ENCODE data around the gene EXOC6. TPM values are rescaled to one million over a fixed set of nuclear protein-coding genes. Genes with fewer than 3 reads are reported as not detected.

Gene EXOC6
- total and polyA plus RNA-seq, 10 of the 15 experiments (the other 5 are each of a cell fraction or from before 2014, with no cell fraction given), result 7.6 to 53.8 (median 13.3) TPM

DNA sequence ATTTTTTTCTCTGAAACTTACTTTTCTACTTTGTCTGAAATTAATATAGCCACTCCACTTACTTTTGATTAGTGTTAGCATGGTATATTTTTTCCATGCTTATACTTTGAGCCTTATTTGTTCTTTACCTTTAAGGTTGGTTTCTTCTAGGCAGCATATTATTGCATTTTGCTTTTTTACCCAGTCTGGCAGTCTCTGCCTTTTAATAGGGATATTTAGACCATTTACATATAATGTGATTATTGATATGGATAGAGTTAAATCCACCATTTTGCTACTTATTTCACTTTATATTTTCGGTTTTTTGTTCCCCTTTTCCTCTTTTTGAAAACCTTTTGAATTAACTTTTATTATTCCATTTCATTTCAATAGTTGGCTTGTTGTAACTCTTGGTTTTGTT lies 255.6 kb downstream of the EXOC6 start:
- DNase-seq (ENCODE audit: low read depth, low spot score), result no peak
- no peak for ATAC-seq
- H3K36me3 ChIP-seq (ENCODE audit: control insufficient read depth in 2 of 2, insufficient read depth in 2 of 2, low read length in 1 of 2), result no peaks in the 10 kb centered on the region
- H3K4me1 ChIP-seq (ENCODE audit: control insufficient read depth, insufficient read depth, low read length), result peaks cover 4% of the 10 kb centered on the region; the same call in 1 of the 2 replicates
- ChIA-PET SMC1A (ENCODE audit: uncharacterized antibody, unreplicated experiment) (no interaction called here), RAD21 (ENCODE audit: unreplicated experiment) (interaction anchor here (1.7 kb wide), 1 partner anchor 11 kb away, joined by 5 read pairs; no protein-coding TSS in a partner anchor), POLR2A (no interaction called here), CTCF (interaction anchor here (1.2 to 2.7 kb wide), 2 partner anchors 12 to 139 kb away, joined by 3 to 15 read pairs; no protein-coding TSS in a partner anchor)
- no TSS peak for BruUV-seq (replicated peaks)
- no peak overlapping the region for H3K27ac ChIP-seq (ENCODE audit: control insufficient read depth, insufficient read depth)
- no peaks in the 10 kb centered on the region for H3K79me2 ChIP-seq (ENCODE audit: control insufficient read depth, insufficient read depth, low read length)
- H4K20me1 ChIP-seq (ENCODE audit: control insufficient read depth, insufficient read depth), result no peaks in the 10 kb centered on the region
- no peak overlapping the region for H3K4me2 ChIP-seq (ENCODE audit: control insufficient read depth, insufficient read depth)
- H3K4me3 ChIP-seq, result no peak overlapping the region
- 0% methylated on average over 1 of the region's 1 CpG for WGBS (ENCODE audit: insufficient coverage, insufficient replicate concordance, low lambda C conversion rate, missing lambda C conversion rate)
- no peak overlapping the region for H2AFZ ChIP-seq (ENCODE audit: control insufficient read depth, low read depth, low read length)
- no peaks in the 10 kb centered on the region; the same call in 2 of the 3 replicates for H3K9me3 ChIP-seq (replicated peaks; ENCODE audit: control insufficient read depth, insufficient read depth, low read length)
- in situ Hi-C loops (cut with MboI) (no loop called here), intact Hi-C loops (cut with micrococcal nuclease; ENCODE audit: unreplicated experiment) (no loop called here)
- no peaks in the 10 kb centered on the region for H3K27me3 ChIP-seq (replicated peaks in 1 of 2; ENCODE audit: control insufficient read depth in 2 of 2, insufficient read depth in 2 of 2, low read length in 1 of 2)
- FAIRE-seq, result no peak
- no peak overlapping the region for H3K9ac ChIP-seq (ENCODE audit: control insufficient read depth, insufficient read depth, low read length)
- TF ChIP-seq, protein P1, sequence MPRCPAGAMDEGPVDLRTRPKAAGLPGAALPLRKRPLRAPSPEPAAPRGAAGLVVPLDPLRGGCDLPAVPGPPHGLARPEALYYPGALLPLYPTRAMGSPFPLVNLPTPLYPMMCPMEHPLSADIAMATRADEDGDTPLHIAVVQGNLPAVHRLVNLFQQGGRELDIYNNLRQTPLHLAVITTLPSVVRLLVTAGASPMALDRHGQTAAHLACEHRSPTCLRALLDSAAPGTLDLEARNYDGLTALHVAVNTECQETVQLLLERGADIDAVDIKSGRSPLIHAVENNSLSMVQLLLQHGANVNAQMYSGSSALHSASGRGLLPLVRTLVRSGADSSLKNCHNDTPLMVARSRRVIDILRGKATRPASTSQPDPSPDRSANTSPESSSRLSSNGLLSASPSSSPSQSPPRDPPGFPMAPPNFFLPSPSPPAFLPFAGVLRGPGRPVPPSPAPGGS (IDR thresholded peaks at IDR 0.05; ENCODE audit: borderline replicate concordance, insufficient read depth, low read depth, low read length, poor library complexity, severe bottlenecking), result no peak
- no peak for TF ChIP-seq GABPA (IDR thresholded peaks at IDR 0.05; ENCODE audit: low read depth)
- no peak for TF ChIP-seq TCF7 (IDR thresholded peaks at IDR 0.05; ENCODE audit: borderline replicate concordance)
- TF ChIP-seq, protein P2, sequence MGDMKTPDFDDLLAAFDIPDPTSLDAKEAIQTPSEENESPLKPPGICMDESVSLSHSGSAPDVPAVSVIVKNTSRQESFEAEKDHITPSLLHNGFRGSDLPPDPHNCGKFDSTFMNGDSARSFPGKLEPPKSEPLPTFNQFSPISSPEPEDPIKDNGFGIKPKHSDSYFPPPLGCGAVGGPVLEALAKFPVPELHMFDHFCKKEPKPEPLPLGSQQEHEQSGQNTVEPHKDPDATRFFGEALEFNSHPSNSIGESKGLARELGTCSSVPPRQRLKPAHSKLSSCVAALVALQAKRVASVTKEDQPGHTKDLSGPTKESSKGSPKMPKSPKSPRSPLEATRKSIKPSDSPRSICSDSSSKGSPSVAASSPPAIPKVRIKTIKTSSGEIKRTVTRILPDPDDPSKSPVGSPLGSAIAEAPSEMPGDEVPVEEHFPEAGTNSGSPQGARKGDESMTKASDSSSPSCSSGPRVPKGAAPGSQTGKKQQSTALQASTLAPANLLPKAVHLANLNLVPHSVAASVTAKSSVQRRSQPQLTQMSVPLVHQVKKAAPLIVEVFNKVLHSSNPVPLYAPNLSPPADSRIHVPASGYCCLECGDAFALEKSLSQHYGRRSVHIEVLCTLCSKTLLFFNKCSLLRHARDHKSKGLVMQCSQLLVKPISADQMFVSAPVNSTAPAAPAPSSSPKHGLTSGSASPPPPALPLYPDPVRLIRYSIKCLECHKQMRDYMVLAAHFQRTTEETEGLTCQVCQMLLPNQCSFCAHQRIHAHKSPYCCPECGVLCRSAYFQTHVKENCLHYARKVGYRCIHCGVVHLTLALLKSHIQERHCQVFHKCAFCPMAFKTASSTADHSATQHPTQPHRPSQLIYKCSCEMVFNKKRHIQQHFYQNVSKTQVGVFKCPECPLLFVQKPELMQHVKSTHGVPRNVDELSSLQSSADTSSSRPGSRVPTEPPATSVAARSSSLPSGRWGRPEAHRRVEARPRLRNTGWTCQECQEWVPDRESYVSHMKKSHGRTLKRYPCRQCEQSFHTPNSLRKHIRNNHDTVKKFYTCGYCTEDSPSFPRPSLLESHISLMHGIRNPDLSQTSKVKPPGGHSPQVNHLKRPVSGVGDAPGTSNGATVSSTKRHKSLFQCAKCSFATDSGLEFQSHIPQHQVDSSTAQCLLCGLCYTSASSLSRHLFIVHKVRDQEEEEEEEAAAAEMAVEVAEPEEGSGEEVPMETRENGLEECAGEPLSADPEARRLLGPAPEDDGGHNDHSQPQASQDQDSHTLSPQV (IDR thresholded peaks at IDR 0.05), result no peak
- no peak for TF ChIP-seq KLF5 (IDR thresholded peaks at IDR 0.05; ENCODE audit: partially characterized antibody)
- TF ChIP-seq, protein P3, sequence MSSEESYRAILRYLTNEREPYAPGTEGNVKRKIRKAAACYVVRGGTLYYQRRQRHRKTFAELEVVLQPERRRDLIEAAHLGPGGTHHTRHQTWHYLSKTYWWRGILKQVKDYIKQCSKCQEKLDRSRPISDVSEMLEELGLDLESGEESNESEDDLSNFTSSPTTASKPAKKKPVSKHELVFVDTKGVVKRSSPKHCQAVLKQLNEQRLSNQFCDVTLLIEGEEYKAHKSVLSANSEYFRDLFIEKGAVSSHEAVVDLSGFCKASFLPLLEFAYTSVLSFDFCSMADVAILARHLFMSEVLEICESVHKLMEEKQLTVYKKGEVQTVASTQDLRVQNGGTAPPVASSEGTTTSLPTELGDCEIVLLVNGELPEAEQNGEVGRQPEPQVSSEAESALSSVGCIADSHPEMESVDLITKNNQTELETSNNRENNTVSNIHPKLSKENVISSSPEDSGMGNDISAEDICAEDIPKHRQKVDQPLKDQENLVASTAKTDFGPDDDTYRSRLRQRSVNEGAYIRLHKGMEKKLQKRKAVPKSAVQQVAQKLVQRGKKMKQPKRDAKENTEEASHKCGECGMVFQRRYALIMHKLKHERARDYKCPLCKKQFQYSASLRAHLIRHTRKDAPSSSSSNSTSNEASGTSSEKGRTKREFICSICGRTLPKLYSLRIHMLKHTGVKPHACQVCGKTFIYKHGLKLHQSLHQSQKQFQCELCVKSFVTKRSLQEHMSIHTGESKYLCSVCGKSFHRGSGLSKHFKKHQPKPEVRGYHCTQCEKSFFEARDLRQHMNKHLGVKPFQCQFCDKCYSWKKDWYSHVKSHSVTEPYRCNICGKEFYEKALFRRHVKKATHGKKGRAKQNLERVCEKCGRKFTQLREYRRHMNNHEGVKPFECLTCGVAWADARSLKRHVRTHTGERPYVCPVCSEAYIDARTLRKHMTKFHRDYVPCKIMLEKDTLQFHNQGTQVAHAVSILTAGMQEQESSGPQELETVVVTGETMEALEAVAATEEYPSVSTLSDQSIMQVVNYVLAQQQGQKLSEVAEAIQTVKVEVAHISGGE (CRISPR knock-in tag; IDR thresholded peaks at IDR 0.05), result no peak
- no peak for TF ChIP-seq CREB1 (IDR thresholded peaks at IDR 0.05; ENCODE audit: low read depth)
- TF ChIP-seq POU2F2 (IDR thresholded peaks at IDR 0.05; ENCODE audit: borderline replicate concordance, low read depth, low read length), result no peak
- no peak for TF ChIP-seq POLR2A (IDR thresholded peaks at IDR 0.05; ENCODE audit: low read depth, low read length)
- no peak for TF ChIP-seq ZNF274 (IDR thresholded peaks at IDR 0.05; ENCODE audit: insufficient read depth, insufficient read length)
- no peak for TF ChIP-seq KAT2A (conservative IDR thresholded peaks at IDR 0.05; ENCODE audit: control insufficient read depth, low read depth, low read length)
- TF ChIP-seq CBX5 (IDR thresholded peaks at IDR 0.05; ENCODE audit: low read depth), result no peak
- TF ChIP-seq, protein P4, sequence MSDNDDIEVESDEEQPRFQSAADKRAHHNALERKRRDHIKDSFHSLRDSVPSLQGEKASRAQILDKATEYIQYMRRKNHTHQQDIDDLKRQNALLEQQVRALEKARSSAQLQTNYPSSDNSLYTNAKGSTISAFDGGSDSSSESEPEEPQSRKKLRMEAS (IDR thresholded peaks at IDR 0.05; ENCODE audit: low read depth, low read length), result no peak
- TF ChIP-seq SUZ12 (IDR thresholded peaks at IDR 0.05; ENCODE audit: unreplicated experiment), result no peak
- TF ChIP-seq CEBPB (IDR thresholded peaks at IDR 0.05; ENCODE audit: borderline replicate concordance in 1 of 2, low read depth in 2 of 2, low read length in 2 of 2), result no peak
